Keratinocyte (primary cell): ENCODE results near the gene ATL1. TPM values are rescaled to one million over a fixed set of nuclear protein-coding genes. Genes with fewer than 3 reads are reported as not detected.
A peak's percentile ranks its signal among the peaks of the same experiment; 100 is the strongest.

Experiments
- DNase-seq: peaks from one replicate; pipeline ENCODE4 v3.0.0-alpha.2; 2011; ENCODE audit warnings: low read depth, missing footprints, low spot score
- FAIRE-seq: peaks from 2 replicates; lab custom pipeline; 2011; peaks lifted over from hg19 to GRCh38; lab: Jason Lieb, UNC
- H2AFZ ChIP-seq: 2 replicates; pipeline ENCODE4 v1.6.0; 2012; ENCODE audit warnings: low read length, control low read depth, inconsistent platforms; ENCODE audit not compliant: control insufficient read depth
- H3K27ac ChIP-seq: 2 replicates; pipeline ENCODE4 v1.5.1; 2011; ENCODE audit warnings: low read length; ENCODE audit not compliant: control insufficient read depth, insufficient read depth
- H3K27me3 ChIP-seq: 3 replicates; pipeline ENCODE4 v1.6.0; 2011; ENCODE audit warnings: low read length; ENCODE audit not compliant: control insufficient read depth, insufficient read depth; ENCODE audit errors: extremely low read depth
- H3K36me3 ChIP-seq, 2 experiments: 2 replicates in 1 of 2; 3 replicates in 1 of 2; pipeline ENCODE4 v1.5.1; 2011; ENCODE audit warnings: low read length in 2 of 2, mild to moderate bottlenecking in 1 of 2; ENCODE audit not compliant: control insufficient read depth in 2 of 2, insufficient read depth in 2 of 2; ENCODE audit errors: extremely low read depth in 1 of 2
- H3K4me1 ChIP-seq: 3 replicates; pipeline ENCODE4 v1.5.1; 2011; ENCODE audit warnings: low read length; ENCODE audit not compliant: control insufficient read depth, insufficient read depth; ENCODE audit errors: extremely low read depth
- H3K4me2 ChIP-seq: 3 replicates; pipeline ENCODE4 v1.6.0; 2011; ENCODE audit warnings: low read depth, low read length; ENCODE audit not compliant: control insufficient read depth, insufficient read depth; ENCODE audit errors: extremely low read depth
- H3K4me3 ChIP-seq, 3 experiments: fragments of 200-600 bp in 1 of 3; sonication (generic) in 1 of 3; 2 replicates in 2 of 3; 3 replicates in 1 of 3; pipeline ENCODE4 v1.5.1; 2011 to 2016; ENCODE audit warnings: low read length in 3 of 3, mild to moderate bottlenecking in 3 of 3, control low read depth in 2 of 3, inconsistent platforms in 1 of 3, low read depth in 1 of 3, mixed read lengths in 1 of 3, mixed run types in 1 of 3, moderate library complexity in 1 of 3; ENCODE audit not compliant: control insufficient read depth in 2 of 3, insufficient read depth in 2 of 3; ENCODE audit errors: extremely low read depth in 1 of 3
- H3K79me2 ChIP-seq: 2 replicates; pipeline ENCODE4 v1.6.0; 2012; ENCODE audit warnings: low read length; ENCODE audit not compliant: control insufficient read depth, insufficient read depth
- H3K9ac ChIP-seq: 3 replicates; pipeline ENCODE4 v1.6.0; 2011; ENCODE audit warnings: low read length; ENCODE audit not compliant: control insufficient read depth, insufficient read depth; ENCODE audit errors: extremely low read depth
- H3K9me1 ChIP-seq: 3 replicates; pipeline ENCODE4 v1.6.0; 2011; ENCODE audit warnings: low read length; ENCODE audit not compliant: control insufficient read depth, insufficient read depth; ENCODE audit errors: extremely low read depth
- H3K9me3 ChIP-seq: 2 replicates; pipeline ENCODE4 v1.5.1; 2012; ENCODE audit warnings: low read depth, low read length; ENCODE audit not compliant: control insufficient read depth
- H4K20me1 ChIP-seq: 3 replicates; pipeline ENCODE4 v1.6.0; 2011; ENCODE audit warnings: low read length; ENCODE audit not compliant: control insufficient read depth, insufficient read depth; ENCODE audit errors: extremely low read depth
- EZH2 ChIP-seq: IDR thresholded peaks from one replicate; pipeline ENCODE4 v1.6.1; 2012; ENCODE audit warnings: inconsistent platforms, mild to moderate bottlenecking, low read length, moderate library complexity
- dilution Hi-C: fragments of 300-500 bp; cut with MboI; formaldehyde crosslinking; loops from one replicate; pipeline ENCODE4 v1.7.0; 2020; ENCODE audit warnings: low sequenced_read_pairs; ENCODE audit not compliant: extremely low pct_ligation_motif_present
- polyA plus RNA-seq, 5 experiments: library from polyadenylated mRNA; depleted of rRNA in 3 of 5; stranded (reverse) in 3 of 5; stranded (forward) in 1 of 5; unstranded in 1 of 5; fragments of >200 nt; gene quantifications; 1 replicate in 1 of 5; 2 replicates in 3 of 5; 3 replicates in 1 of 5; pipeline versions ENCODE4 v1.2.1 to v1.2.3, GENCODE V29; 2011 to 2012; ENCODE audit warnings: missing spikeins in 2 of 5, low read depth in 1 of 5, low replicate concordance in 1 of 5
- small RNA-seq, 3 experiments: library from RNA; depleted of rRNA; stranded (forward); fragments of <200 nt; gene quantifications; one replicate each; pipeline ENCODE3, GENCODE V24; 2012; ENCODE audit warnings: low read depth in 3 of 3, low replicate concordance in 1 of 3; ENCODE audit not compliant: insufficient read length in 3 of 3
- TF ChIP-seq, protein P1 (sequence below), 3 experiments: IDR thresholded peaks in 1 of 3; conservative IDR thresholded peaks in 1 of 3; optimal IDR thresholded peaks in 1 of 3; 2 replicates in 2 of 3; 3 replicates in 1 of 3; pipeline versions ENCODE3 to v1.5.1; 2011; ENCODE audit warnings: low read length in 3 of 3, mild to moderate bottlenecking in 3 of 3, moderate library complexity in 2 of 3, control low read depth in 1 of 3, inconsistent platforms in 1 of 3; ENCODE audit not compliant: insufficient read depth in 2 of 3; ENCODE audit errors: extremely low read depth in 1 of 3

Gene ATL1
- polyA plus RNA-seq, 1 donor (not counting 4 experiments of a cell fraction or from before 2014, with no cell fraction given): 3.6 TPM

DNA sequence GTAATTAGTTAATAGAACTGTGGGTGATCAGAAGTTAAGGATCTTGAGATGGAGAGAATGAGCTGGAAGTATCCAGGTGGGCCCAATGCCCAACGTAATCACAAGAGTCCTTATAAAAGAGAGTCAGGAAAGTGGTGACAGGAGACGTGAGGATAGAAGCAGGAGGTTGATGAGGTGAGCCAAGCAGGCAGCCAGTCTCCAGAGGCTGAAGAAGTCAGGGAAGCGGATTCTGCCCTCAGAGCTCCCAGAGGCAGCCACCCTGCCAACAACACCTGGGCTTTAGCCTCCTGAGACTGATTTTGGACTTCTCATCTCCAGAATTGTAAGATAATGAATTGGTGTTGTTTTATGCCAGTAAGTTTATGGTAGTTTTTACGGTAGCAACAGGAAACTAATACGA lies 118.2 kb downstream of the ATL1 start:
- no peak for DNase-seq
- Histone ChIP-seq H3K27ac (peak overlapping the region; percentile 84), H3K9ac (peak overlapping the region; percentile 67), H3K27me3 (no peaks in the 10 kb centered on the region), H4K20me1 (no peaks in the 10 kb centered on the region), H2AFZ (peak overlapping the region; percentile 81), H3K36me3 (no peaks in the 10 kb centered on the region), H3K4me3 (peak overlapping the region in 2 of 3 experiments; percentile 39 to 41), H3K4me1 (peaks cover 38% of the 10 kb centered on the region), H3K9me3 (no peaks in the 10 kb centered on the region), H3K79me2 (no peaks in the 10 kb centered on the region), H3K4me2 (peak overlapping the region; percentile 76), H3K9me1 (no peaks in the 10 kb centered on the region)
- peak; percentile 51 for FAIRE-seq
- dilution Hi-C loops: no loop called here
- TF ChIP-seq EZH2: no peak
- TF ChIP-seq, protein P1, sequence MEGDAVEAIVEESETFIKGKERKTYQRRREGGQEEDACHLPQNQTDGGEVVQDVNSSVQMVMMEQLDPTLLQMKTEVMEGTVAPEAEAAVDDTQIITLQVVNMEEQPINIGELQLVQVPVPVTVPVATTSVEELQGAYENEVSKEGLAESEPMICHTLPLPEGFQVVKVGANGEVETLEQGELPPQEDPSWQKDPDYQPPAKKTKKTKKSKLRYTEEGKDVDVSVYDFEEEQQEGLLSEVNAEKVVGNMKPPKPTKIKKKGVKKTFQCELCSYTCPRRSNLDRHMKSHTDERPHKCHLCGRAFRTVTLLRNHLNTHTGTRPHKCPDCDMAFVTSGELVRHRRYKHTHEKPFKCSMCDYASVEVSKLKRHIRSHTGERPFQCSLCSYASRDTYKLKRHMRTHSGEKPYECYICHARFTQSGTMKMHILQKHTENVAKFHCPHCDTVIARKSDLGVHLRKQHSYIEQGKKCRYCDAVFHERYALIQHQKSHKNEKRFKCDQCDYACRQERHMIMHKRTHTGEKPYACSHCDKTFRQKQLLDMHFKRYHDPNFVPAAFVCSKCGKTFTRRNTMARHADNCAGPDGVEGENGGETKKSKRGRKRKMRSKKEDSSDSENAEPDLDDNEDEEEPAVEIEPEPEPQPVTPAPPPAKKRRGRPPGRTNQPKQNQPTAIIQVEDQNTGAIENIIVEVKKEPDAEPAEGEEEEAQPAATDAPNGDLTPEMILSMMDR (optimal IDR thresholded peaks at IDR 0.05 in 1 of 3, IDR thresholded peaks at IDR 0.05 in 1 of 3, conservative IDR thresholded peaks at IDR 0.05 in 1 of 3; ENCODE audit: extremely low read depth in 1 of 3, insufficient read depth in 2 of 3, low read length in 3 of 3): no peak

DNA sequence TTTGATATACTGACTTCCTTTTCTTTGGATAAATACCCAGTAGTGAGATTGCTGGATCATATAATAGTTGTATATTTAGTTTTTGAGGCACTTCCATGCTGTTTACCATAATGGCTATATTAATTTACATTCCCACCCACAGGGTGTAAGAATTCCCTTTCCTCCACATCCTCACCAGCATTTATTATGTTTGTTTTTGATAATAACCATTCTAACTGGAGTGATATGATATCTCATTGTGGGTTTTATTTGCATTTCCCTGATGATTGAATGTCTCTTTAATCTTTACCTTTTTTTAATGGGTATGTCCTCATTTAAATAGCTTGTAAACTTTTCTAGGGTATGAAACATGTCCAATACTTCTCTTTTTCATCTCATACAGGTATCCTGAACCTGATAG lies 119.7 kb downstream of the ATL1 start:
- Histone ChIP-seq H2AFZ (no peak overlapping the region), H3K27ac (no peak overlapping the region), H3K4me3 (no peak overlapping the region), H4K20me1 (no peaks in the 10 kb centered on the region), H3K27me3 (no peaks in the 10 kb centered on the region), H3K79me2 (no peaks in the 10 kb centered on the region), H3K4me2 (no peak overlapping the region), H3K9me1 (no peaks in the 10 kb centered on the region), H3K36me3 (no peaks in the 10 kb centered on the region), H3K9ac (no peak overlapping the region), H3K4me1 (peaks cover 38% of the 10 kb centered on the region), H3K9me3 (no peaks in the 10 kb centered on the region)
- TF ChIP-seq EZH2: no peak
- TF ChIP-seq, protein P1 (optimal IDR thresholded peaks at IDR 0.05 in 1 of 3, IDR thresholded peaks at IDR 0.05 in 1 of 3, conservative IDR thresholded peaks at IDR 0.05 in 1 of 3; ENCODE audit: extremely low read depth in 1 of 3, insufficient read depth in 2 of 3, low read length in 3 of 3): no peak
- dilution Hi-C loops: no loop called here
- no peak for DNase-seq
- FAIRE-seq: no peak

Small RNA genes within 50 kb of the gene (small RNA-seq; reads per million reads assigned to genes)
- gene RN7SL452P (0 reads per million in 3 experiments), gene SNRPGP1 (0 reads per million in 3 experiments)

Other genes with a start within 250 kb of the ATL1 start
- gene L2HGDH, start 247.9 kb upstream of the ATL1 start, polyA plus RNA-seq: 5.0 to 7.9 TPM (median 6.4 TPM) in 3 replicates
- gene DMAC2L, start 247.8 kb upstream of the ATL1 start, polyA plus RNA-seq: 11.2 to 12.4 TPM (median 11.7 TPM) in 3 replicates
- gene CDKL1, start 163.3 kb upstream of the ATL1 start, polyA plus RNA-seq: 1.7 to 4.7 TPM (median 2.0 TPM) in 3 replicates
- gene MAP4K5, start 27.6 kb upstream of the ATL1 start, polyA plus RNA-seq: 15.8 to 25.8 TPM (median 19.0 TPM) in 3 replicates
- gene SAV1, start 108.2 kb downstream of the ATL1 start, polyA plus RNA-seq: 11.4 to 26.0 TPM (median 22.3 TPM) in 3 replicates